IPS-18a (cell line): Measurements from ENCODE around the gene POMP.

Experiments
- H3K27ac ChIP-seq: one replicate; pipeline ENCODE4 v1.5.1; 2013; ENCODE audit warnings: low read length
- H3K27me3 ChIP-seq: one replicate; pipeline ENCODE4 v1.6.1; 2013; ENCODE audit warnings: mild to moderate bottlenecking, low read length; ENCODE audit not compliant: control insufficient read depth, insufficient read depth
- H3K36me3 ChIP-seq: one replicate; pipeline ENCODE4 v1.6.1; 2013; ENCODE audit warnings: low read depth, low read length; ENCODE audit not compliant: control insufficient read depth
- H3K4me1 ChIP-seq: one replicate; pipeline ENCODE4 v1.6.1; 2013; ENCODE audit warnings: low read depth, low read length; ENCODE audit not compliant: control insufficient read depth
- H3K4me3 ChIP-seq: one replicate; pipeline ENCODE4 v1.5.1; 2013; ENCODE audit warnings: low read length
- H3K9ac ChIP-seq: one replicate; pipeline ENCODE4 v1.6.1; 2013; ENCODE audit warnings: mild to moderate bottlenecking, low read length, moderate library complexity
- H3K9me3 ChIP-seq: one replicate; pipeline ENCODE4 v1.6.1; 2013; ENCODE audit warnings: low read depth, low read length; ENCODE audit not compliant: control insufficient read depth

Gene POMP

GRCh38 chr13:28623782-28624706 lies 34.9 kb upstream of the POMP start:
- Histone ChIP-seq H3K36me3 (no peaks in the 10 kb centered on the region), H3K9me3 (no peaks in the 10 kb centered on the region), H3K4me1 (peaks cover 3% of the 10 kb centered on the region), H3K4me3 (no peak overlapping the region), H3K27ac (no peak overlapping the region), H3K9ac (no peak overlapping the region), H3K27me3 (no peaks in the 10 kb centered on the region)

GRCh38 chr13:28624707-28625432 lies 34.1 kb upstream of the POMP start:
- H3K4me3 ChIP-seq, result no peak overlapping the region
- H3K9me3 ChIP-seq, result no peaks in the 10 kb centered on the region
- H3K36me3 ChIP-seq, result no peaks in the 10 kb centered on the region
- no peak overlapping the region for H3K9ac ChIP-seq
- H3K4me1 ChIP-seq, result peaks cover 3% of the 10 kb centered on the region
- H3K27me3 ChIP-seq, result no peaks in the 10 kb centered on the region
- H3K27ac ChIP-seq, result no peak overlapping the region

GRCh38 chr13:28626266-28626665 lies 32.7 kb upstream of the POMP start:
- H3K9me3 ChIP-seq, result no peaks in the 10 kb centered on the region
- H3K4me1 ChIP-seq, result peaks cover 3% of the 10 kb centered on the region
- no peaks in the 10 kb centered on the region for H3K27me3 ChIP-seq
- no peaks in the 10 kb centered on the region for H3K36me3 ChIP-seq
- no peak overlapping the region for H3K9ac ChIP-seq
- H3K4me3 ChIP-seq, result no peak overlapping the region
- H3K27ac ChIP-seq, result no peak overlapping the region

GRCh38 chr13:28628241-28628640 lies 30.7 kb upstream of the POMP start:
- no peak overlapping the region for H3K9ac ChIP-seq
- H3K27me3 ChIP-seq, result no peaks in the 10 kb centered on the region
- no peak overlapping the region for H3K4me3 ChIP-seq
- H3K4me1 ChIP-seq, result peaks cover 3% of the 10 kb centered on the region
- no peaks in the 10 kb centered on the region for H3K9me3 ChIP-seq
- no peaks in the 10 kb centered on the region for H3K36me3 ChIP-seq
- H3K27ac ChIP-seq, result no peak overlapping the region

- H3K27me3 ChIP-seq, result no peaks in the 10 kb centered on the region
- no peaks in the 10 kb centered on the region for H3K9me3 ChIP-seq
Observed at GRCh38 chr13:28630869-28631268, 28.1 kb upstream of the POMP start.

GRCh38 chr13:28631801-28632200 lies 27.1 kb upstream of the POMP start:
- H3K27ac ChIP-seq, result no peak overlapping the region
- H3K9me3 ChIP-seq, result no peaks in the 10 kb centered on the region
- H3K4me3 ChIP-seq, result no peak overlapping the region
- H3K36me3 ChIP-seq, result no peaks in the 10 kb centered on the region
- peaks cover 3% of the 10 kb centered on the region for H3K4me1 ChIP-seq
- no peaks in the 10 kb centered on the region for H3K27me3 ChIP-seq
- no peak overlapping the region for H3K9ac ChIP-seq

More at GRCh38 chr13:28630869-28631268, 28.1 kb upstream of the POMP start:
- Histone ChIP-seq H3K4me1 (peaks cover 3% of the 10 kb centered on the region), H3K36me3 (no peaks in the 10 kb centered on the region), H3K9ac (no peak overlapping the region), H3K4me3 (no peak overlapping the region), H3K27ac (no peak overlapping the region)

GRCh38 chr13:28636069-28636468 lies 22.9 kb upstream of the POMP start:
- H3K9me3 ChIP-seq, result no peaks in the 10 kb centered on the region
- no peak overlapping the region for H3K9ac ChIP-seq

GRCh38 chr13:28636677-28637317 lies 22.1 kb upstream of the POMP start:
- Histone ChIP-seq H3K27ac (no peak overlapping the region), H3K36me3 (no peaks in the 10 kb centered on the region), H3K4me1 (peaks cover 5% of the 10 kb centered on the region), H3K9me3 (no peaks in the 10 kb centered on the region), H3K9ac (no peak overlapping the region), H3K4me3 (no peak overlapping the region), H3K27me3 (no peaks in the 10 kb centered on the region)

More at GRCh38 chr13:28636069-28636468, 22.9 kb upstream of the POMP start:
- Histone ChIP-seq H3K4me3 (no peak overlapping the region), H3K27me3 (no peaks in the 10 kb centered on the region), H3K36me3 (no peaks in the 10 kb centered on the region), H3K4me1 (peaks cover 5% of the 10 kb centered on the region), H3K27ac (no peak overlapping the region)

- H3K9ac ChIP-seq, result no peak overlapping the region
- H3K4me3 ChIP-seq, result no peak overlapping the region
- H3K27ac ChIP-seq, result no peak overlapping the region
- H3K27me3 ChIP-seq, result no peaks in the 10 kb centered on the region
- no peaks in the 10 kb centered on the region for H3K36me3 ChIP-seq
- H3K4me1 ChIP-seq, result peaks cover 5% of the 10 kb centered on the region
- no peaks in the 10 kb centered on the region for H3K9me3 ChIP-seq
Observed at GRCh38 chr13:28637714-28638355, 21.1 kb upstream of the POMP start.

GRCh38 chr13:28638756-28639155 lies 20.2 kb upstream of the POMP start:
- Histone ChIP-seq H3K4me1 (peaks cover 5% of the 10 kb centered on the region), H3K9me3 (no peaks in the 10 kb centered on the region), H3K27ac (no peak overlapping the region), H3K9ac (no peak overlapping the region), H3K27me3 (no peaks in the 10 kb centered on the region), H3K36me3 (no peaks in the 10 kb centered on the region), H3K4me3 (no peak overlapping the region)
